ENCODE measurements around the gene ZNF23. TPM values are rescaled to one million over a fixed set of nuclear protein-coding genes. Genes with fewer than 3 reads are reported as not detected.

Gene ZNF23
- total and polyA plus RNA-seq, 10 of the 15 experiments (the other 5 are each of a cell fraction or from before 2014, with no cell fraction given) = 3.6 to 11.5 (median 8.7) TPM

- ATAC-seq = no peak
- Histone ChIP-seq H3K4me2 (ENCODE audit: control insufficient read depth, insufficient read depth) (no peak overlapping the region), H3K27me3 (replicated peaks in 1 of 2; ENCODE audit: control insufficient read depth in 2 of 2, insufficient read depth in 2 of 2, low read length in 1 of 2) (no peaks in the 10 kb centered on the region), H3K4me1 (ENCODE audit: control insufficient read depth, insufficient read depth, low read length) (no peaks in the 10 kb centered on the region), H3K9ac (ENCODE audit: control insufficient read depth, insufficient read depth, low read length) (no peak overlapping the region), H3K4me3 (no peak overlapping the region), H3K36me3 (ENCODE audit: control insufficient read depth in 2 of 2, insufficient read depth in 2 of 2, low read length in 1 of 2) (no peaks in the 10 kb centered on the region), H4K20me1 (ENCODE audit: control insufficient read depth, insufficient read depth) (no peaks in the 10 kb centered on the region), H3K9me3 (replicated peaks; ENCODE audit: control insufficient read depth, insufficient read depth, low read length) (no peaks in the 10 kb centered on the region), H3K27ac (ENCODE audit: control insufficient read depth, insufficient read depth) (no peak overlapping the region), H2AFZ (ENCODE audit: control insufficient read depth, low read depth, low read length) (no peak overlapping the region), H3K79me2 (ENCODE audit: control insufficient read depth, insufficient read depth, low read length) (no peaks in the 10 kb centered on the region)
- ChIA-PET RAD21 (ENCODE audit: unreplicated experiment) (interaction anchor here (5.2 to 6.1 kb wide), 2 partner anchors 85 to 111 kb away, joined by 69 to 82 read pairs; no protein-coding TSS in a partner anchor), SMC1A (ENCODE audit: uncharacterized antibody, unreplicated experiment) (interaction anchor here (1.4 to 7.2 kb wide), 7 partner anchors 11 to 112 kb away, joined by 3 to 83 read pairs (median 7); no protein-coding TSS in a partner anchor), CTCF (interaction anchor here (1.1 to 8.8 kb wide), 8 partner anchors 7 to 463 kb away, joined by 3 to 164 read pairs (median 19); no protein-coding TSS in a partner anchor), POLR2A (interaction anchor here (0.7 kb wide), 1 partner anchor 403 kb away, joined by 3 read pairs; no protein-coding TSS in a partner anchor)
- no peak for DNase-seq (ENCODE audit: low read depth, low spot score)
- no peak for FAIRE-seq
- BruUV-seq (replicated peaks) = no TSS peak
- TF ChIP-seq YBX1 (IDR thresholded peaks at IDR 0.05) (no peak), GABPA (IDR thresholded peaks at IDR 0.05; ENCODE audit: low read depth) (no peak)
- in situ Hi-C loops (cut with MboI) = loop anchor here (5.0 kb wide), 1 partner anchor 86 kb away; no protein-coding TSS in a partner anchor
- WGBS (ENCODE audit: insufficient coverage, insufficient replicate concordance, low lambda C conversion rate, missing lambda C conversion rate) = 69% methylated on average over 3 of the region's 3 CpGs
- intact Hi-C loops (cut with micrococcal nuclease; ENCODE audit: unreplicated experiment) = loop anchor here (2.0 to 5.0 kb wide), 2 partner anchors 57 to 141 kb away; partner anchors contain the start of gene CALB2
Measured at GRCh38 chr16:71498031-71498430, 36.0 kb upstream of the ZNF23 start.

- no peak for DNase-seq (ENCODE audit: low read depth, low spot score)
- Histone ChIP-seq H3K9me3 (replicated peaks; ENCODE audit: control insufficient read depth, insufficient read depth, low read length) (no peaks in the 10 kb centered on the region), H3K4me3 (no peak overlapping the region), H3K36me3 (ENCODE audit: control insufficient read depth in 2 of 2, insufficient read depth in 2 of 2, low read length in 1 of 2) (no peaks in the 10 kb centered on the region), H4K20me1 (ENCODE audit: control insufficient read depth, insufficient read depth) (no peaks in the 10 kb centered on the region), H3K9ac (ENCODE audit: control insufficient read depth, insufficient read depth, low read length) (no peak overlapping the region), H3K27me3 (replicated peaks in 1 of 2; ENCODE audit: control insufficient read depth in 2 of 2, insufficient read depth in 2 of 2, low read length in 1 of 2) (no peaks in the 10 kb centered on the region), H3K27ac (ENCODE audit: control insufficient read depth, insufficient read depth) (no peak overlapping the region), H2AFZ (ENCODE audit: control insufficient read depth, low read depth, low read length) (no peak overlapping the region), H3K79me2 (ENCODE audit: control insufficient read depth, insufficient read depth, low read length) (no peaks in the 10 kb centered on the region), H3K4me1 (ENCODE audit: control insufficient read depth, insufficient read depth, low read length) (no peaks in the 10 kb centered on the region), H3K4me2 (ENCODE audit: control insufficient read depth, insufficient read depth) (no peak overlapping the region)
- WGBS (ENCODE audit: insufficient coverage, insufficient replicate concordance, low lambda C conversion rate, missing lambda C conversion rate) = 68% methylated on average over 3 of the region's 3 CpGs
- SMC1A ChIA-PET (ENCODE audit: uncharacterized antibody, unreplicated experiment) = no interaction called here
- in situ Hi-C loops (cut with MboI) = no loop called here
- intact Hi-C loops (cut with micrococcal nuclease; ENCODE audit: unreplicated experiment) = no loop called here
- CTCF ChIA-PET = interaction anchor here (1.1 to 2.5 kb wide), 3 partner anchors 81 to 118 kb away, joined by 4 to 6 read pairs (median 4); no protein-coding TSS in a partner anchor
- POLR2A ChIA-PET = no interaction called here
- RAD21 ChIA-PET (ENCODE audit: unreplicated experiment) = no interaction called here
- BruUV-seq (replicated peaks) = no TSS peak
- FAIRE-seq = no peak
- no peak for ATAC-seq
- no peak for TF ChIP-seq MYB (IDR thresholded peaks at IDR 0.05; ENCODE audit: borderline replicate concordance, low read depth, low read length)
- no peak for TF ChIP-seq ZBTB11 (CRISPR knock-in tag; IDR thresholded peaks at IDR 0.05)
- no peak for TF ChIP-seq ELK1 (IDR thresholded peaks at IDR 0.05; ENCODE audit: low read depth, low read length)
- no peak for TF ChIP-seq CEBPB (IDR thresholded peaks at IDR 0.05; ENCODE audit: borderline replicate concordance in 1 of 2, low read depth in 2 of 2, low read length in 2 of 2)
- no peak for TF ChIP-seq CTCF (IDR thresholded peaks at IDR 0.05 in 2 of 3, conservative IDR thresholded peaks at IDR 0.05 in 1 of 3; ENCODE audit: control insufficient read depth in 2 of 3, extremely low read depth in 1 of 3, insufficient read depth in 1 of 3, low read depth in 3 of 3, low read length in 3 of 3)
- TF ChIP-seq GATAD2B (conservative IDR thresholded peaks at IDR 0.05; ENCODE audit: low read depth) = no peak
- TF ChIP-seq BRCA1 (IDR thresholded peaks at IDR 0.05; ENCODE audit: low read depth, low read length) = no peak
- no peak for TF ChIP-seq SMARCA5 (IDR thresholded peaks at IDR 0.05)
Measured at GRCh38 chr16:71493213-71493612, 31.2 kb upstream of the ZNF23 start.

Measured in GM12878 (cell line).